H1 (cell line): ENCODE data around the gene IQCF2. TPM values are rescaled to one million over a fixed set of nuclear protein-coding genes. Genes with fewer than 3 reads are reported as not detected.

Source experiments
- CTCF ChIA-PET: fragments of 300-600 bp; sonication (Branson Sonifier 250); formaldehyde crosslinking; loops from one replicate; lab custom pipeline; 2021; ENCODE audit not compliant: partially characterized antibody; lab: Charles Lee
- POLR2A ChIA-PET: fragments of 300-600 bp; sonication (Branson Sonifier 250); formaldehyde crosslinking; loops from one replicate; lab custom pipeline; 2021; ENCODE audit warnings: inconsistent platforms; ENCODE audit not compliant: partially characterized antibody; lab: Charles Lee
- DNase-seq, 2 experiments: peaks; one replicate each; pipeline versions ENCODE4 v3.0.0 to v3.0.0-alpha.2; 2010 to 2022; ENCODE audit warnings: low spot score in 2 of 2, low read depth in 1 of 2, mixed read lengths in 1 of 2
- FAIRE-seq: peaks from 2 replicates; lab custom pipeline; 2011; peaks lifted over from hg19 to GRCh38; lab: Jason Lieb, UNC
- H2AFZ ChIP-seq: 2 replicates; pipeline ENCODE4 v1.8.1; 2012; ENCODE audit warnings: low read length, inconsistent platforms
- H2AK5ac ChIP-seq: 2 replicates; pipeline ENCODE4 v1.6.1; 2013; ENCODE audit warnings: low read depth, low read length
- H2BK120ac ChIP-seq: replicated peaks from 2 replicates; pipeline ENCODE3; 2013; ENCODE audit warnings: low read depth, low read length, inconsistent platforms
- H2BK12ac ChIP-seq: 2 replicates; pipeline ENCODE4 v1.6.1; 2013; ENCODE audit warnings: low read depth, low read length
- H2BK15ac ChIP-seq: 2 replicates; pipeline ENCODE4 v1.6.1; 2013; ENCODE audit warnings: low read length
- H2BK20ac ChIP-seq: 2 replicates; pipeline ENCODE4 v1.6.1; 2013; ENCODE audit warnings: low read length
- H2BK5ac ChIP-seq: 2 replicates; pipeline ENCODE4 v1.6.1; 2013; ENCODE audit warnings: low read depth, low read length
- H3K14ac ChIP-seq: 2 replicates; pipeline ENCODE4 v1.6.1; 2013; ENCODE audit warnings: inconsistent platforms; ENCODE audit not compliant: insufficient read length
- H3K18ac ChIP-seq: 2 replicates; pipeline ENCODE4 v1.6.1; 2013; ENCODE audit warnings: low read length; ENCODE audit errors: extremely low read depth
- H3K23ac ChIP-seq: 2 replicates; pipeline ENCODE4 v1.6.1; 2013; ENCODE audit warnings: inconsistent platforms; ENCODE audit not compliant: insufficient read length
- H3K23me2 ChIP-seq: 2 replicates; pipeline ENCODE4 v1.6.1; 2013; ENCODE audit warnings: low read depth, low read length
- H3K27ac ChIP-seq: 2 replicates; pipeline ENCODE4 v1.6.1; 2011; ENCODE audit warnings: low read depth, low read length, inconsistent platforms
- H3K27me3 ChIP-seq, 4 experiments: replicated peaks in 1 of 4; 1 replicate in 1 of 4; 2 replicates in 3 of 4; pipeline versions ENCODE4 v1.6.1 to v1.8.1; 2011 to 2013; ENCODE audit warnings: low read length in 3 of 4, mild to moderate bottlenecking in 3 of 4, inconsistent platforms in 2 of 4, mixed read lengths in 2 of 4, moderate library complexity in 1 of 4; ENCODE audit not compliant: control insufficient read depth in 3 of 4, insufficient read depth in 3 of 4; ENCODE audit errors: extremely low read depth in 1 of 4
- H3K36me3 ChIP-seq, 4 experiments: 2 replicates each; pipeline versions ENCODE4 v1.6.1 to v1.8.1; 2011 to 2013; ENCODE audit warnings: mild to moderate bottlenecking in 4 of 4, low read length in 3 of 4, moderate library complexity in 2 of 4, control low read depth in 1 of 4, inconsistent platforms in 1 of 4; ENCODE audit not compliant: insufficient read depth in 4 of 4, control insufficient read depth in 2 of 4
- H3K4ac ChIP-seq: replicated peaks from 2 replicates; pipeline ENCODE3; 2013; ENCODE audit warnings: low read length, low read depth, mixed read lengths, inconsistent platforms; ENCODE audit not compliant: insufficient read length
- H3K4me1 ChIP-seq, 4 experiments: replicated peaks in 1 of 4; 1 replicate in 1 of 4; 2 replicates in 3 of 4; pipeline versions ENCODE4 v1.6.1 to v1.8.1; 2011 to 2013; ENCODE audit warnings: low read length in 3 of 4, inconsistent platforms in 2 of 4, mixed read lengths in 1 of 4; ENCODE audit not compliant: insufficient read depth in 4 of 4, control insufficient read depth in 3 of 4
- H3K4me2 ChIP-seq, 2 experiments: 2 replicates each; pipeline versions ENCODE4 v1.6.1 to v1.8.1; 2011 to 2013; ENCODE audit warnings: low read depth in 2 of 2, low read length in 2 of 2, control low read depth in 1 of 2, inconsistent platforms in 1 of 2, mild to moderate bottlenecking in 1 of 2; ENCODE audit not compliant: insufficient read depth in 1 of 2
- H3K4me3 ChIP-seq, 4 experiments: fragments of 200-600, 300-600 bp in 1 of 4; sonication (generic), shearing (Covaris generic), sonication (Bioruptor Twin) in 1 of 4; 2 replicates each; pipeline versions ENCODE4 v1.5.1 to v1.8.1; 2011 to 2016; ENCODE audit warnings: low read length in 4 of 4, low read depth in 3 of 4, control low read depth in 2 of 4, inconsistent platforms in 2 of 4, mild to moderate bottlenecking in 2 of 4, mixed read lengths in 1 of 4, moderate library complexity in 1 of 4; ENCODE audit not compliant: insufficient read depth in 2 of 4; ENCODE audit errors: extremely low read depth in 1 of 4
- H3K56ac ChIP-seq: replicated peaks from 2 replicates; pipeline ENCODE3; 2013; ENCODE audit warnings: low read depth, mild to moderate bottlenecking, mixed read lengths, low read length, inconsistent platforms; ENCODE audit not compliant: insufficient read length
- H3K79me1 ChIP-seq: 2 replicates; pipeline ENCODE4 v1.6.1; 2013; ENCODE audit warnings: low read depth, low read length, control low read depth
- H3K79me2 ChIP-seq, 2 experiments: 2 replicates each; pipeline versions ENCODE4 v1.6.1 to v1.8.1; 2012 to 2013; ENCODE audit warnings: low read length in 2 of 2, mild to moderate bottlenecking in 2 of 2, inconsistent platforms in 1 of 2; ENCODE audit not compliant: insufficient read depth in 2 of 2, control insufficient read depth in 1 of 2
- H3K9ac ChIP-seq, 4 experiments: replicated peaks in 1 of 4; 1 replicate in 1 of 4; 2 replicates in 3 of 4; pipeline versions ENCODE4 v1.6.1 to v1.8.1; 2011 to 2013; ENCODE audit warnings: low read depth in 3 of 4, low read length in 3 of 4, control low read depth in 2 of 4, mild to moderate bottlenecking in 2 of 4, moderate library complexity in 2 of 4, inconsistent platforms in 1 of 4; ENCODE audit errors: extremely low read depth in 1 of 4
- H3K9me3 ChIP-seq, 2 experiments: 2 replicates each; pipeline versions ENCODE4 v1.6.1 to v1.8.1; 2012 to 2013; ENCODE audit warnings: mild to moderate bottlenecking in 2 of 2, moderate library complexity in 2 of 2, control low read depth in 1 of 2, inconsistent platforms in 1 of 2, low read depth in 1 of 2, low read length in 1 of 2, mixed read lengths in 1 of 2; ENCODE audit not compliant: insufficient read depth in 2 of 2
- H4K20me1 ChIP-seq, 2 experiments: replicated peaks in 1 of 2; 2 replicates each; pipeline versions ENCODE3 to v1.8.1; 2011 to 2013; ENCODE audit warnings: inconsistent platforms in 2 of 2, low read length in 2 of 2, mild to moderate bottlenecking in 1 of 2; ENCODE audit not compliant: insufficient read depth in 2 of 2, control insufficient read depth in 1 of 2
- H4K5ac ChIP-seq: 2 replicates; pipeline ENCODE4 v1.6.1; 2013; ENCODE audit warnings: low read length, low read depth, mixed read lengths, inconsistent platforms; ENCODE audit not compliant: insufficient read length
- H4K8ac ChIP-seq: 2 replicates; pipeline ENCODE4 v1.8.0; 2013; ENCODE audit warnings: mild to moderate bottlenecking, moderate library complexity, low read length, inconsistent platforms; ENCODE audit not compliant: insufficient read depth; ENCODE audit errors: extremely low read depth
- H4K91ac ChIP-seq: replicated peaks from 2 replicates; pipeline ENCODE3; 2013; ENCODE audit warnings: low read length, mixed read lengths, inconsistent platforms; ENCODE audit not compliant: insufficient read length
- CEBPB ChIP-seq: IDR thresholded peaks from 2 replicates; pipeline ENCODE4 v1.6.1; 2012; ENCODE audit warnings: low read depth, low read length
- CTBP2 ChIP-seq: IDR thresholded peaks from 2 replicates; pipeline ENCODE4 v1.7.0; 2011; ENCODE audit warnings: borderline replicate concordance, mild to moderate bottlenecking, moderate library complexity, mixed read lengths, low read length; ENCODE audit not compliant: insufficient read depth, insufficient read length
- CTCF ChIP-seq, 3 experiments: IDR thresholded peaks; 1 replicate in 2 of 3; 2 replicates in 1 of 3; pipeline versions ENCODE4 v1.5.1 to v1.6.1; 2011; ENCODE audit warnings: low read length in 3 of 3, mild to moderate bottlenecking in 3 of 3, inconsistent platforms in 2 of 3, low read depth in 1 of 3, moderate library complexity in 1 of 3; ENCODE audit not compliant: insufficient read depth in 1 of 3; ENCODE audit errors: control extremely low read depth in 1 of 3
- EP300 ChIP-seq, 2 experiments: IDR thresholded peaks; 1 replicate in 1 of 2; 2 replicates in 1 of 2; pipeline ENCODE4 v1.6.1; 2011 to 2012; ENCODE audit warnings: low read depth in 2 of 2, low read length in 2 of 2, mild to moderate bottlenecking in 2 of 2, borderline replicate concordance in 1 of 2, inconsistent platforms in 1 of 2, moderate library complexity in 1 of 2
- JUN ChIP-seq: IDR thresholded peaks from 2 replicates; pipeline ENCODE4 v1.6.1; 2011; ENCODE audit warnings: low read depth, mild to moderate bottlenecking, improper control_type of control experiment, low read length
- POLR2AphosphoS5 ChIP-seq: IDR thresholded peaks from 2 replicates; pipeline ENCODE4 v1.6.1; 2011; ENCODE audit warnings: low read depth, low read length
- SAP30 ChIP-seq: fragments of 300-600 bp; sonication (generic); IDR thresholded peaks from 2 replicates; pipeline ENCODE4 v1.7.1; 2012; ENCODE audit warnings: low read length, moderate library complexity, mild to moderate bottlenecking, inconsistent platforms; ENCODE audit not compliant: insufficient read depth, insufficient replicate concordance
- SP2 ChIP-seq: IDR thresholded peaks from 2 replicates; pipeline ENCODE4 v1.6.1; 2012; ENCODE audit warnings: mild to moderate bottlenecking, low read length, inconsistent platforms
- SRF ChIP-seq: IDR thresholded peaks from 2 replicates; pipeline ENCODE4 v1.6.1; 2011; ENCODE audit warnings: mild to moderate bottlenecking, low read depth, low read length, moderate library complexity
- TAF7 ChIP-seq: optimal IDR thresholded peaks from 2 replicates; pipeline ENCODE3; 2011; ENCODE audit warnings: low read depth, mild to moderate bottlenecking, inconsistent platforms, low read length, moderate library complexity, borderline replicate concordance
- TCF12 ChIP-seq: IDR thresholded peaks from 2 replicates; pipeline ENCODE4 v1.6.1; 2011; ENCODE audit warnings: low read depth, mild to moderate bottlenecking, low read length
- YY1 ChIP-seq: IDR thresholded peaks from 2 replicates; pipeline ENCODE4 v1.6.1; 2011; ENCODE audit warnings: low read depth, mild to moderate bottlenecking, low read length
- WGBS, 2 experiments: shearing (Covaris generic) in 1 of 2; methylation state at CpG; one replicate each; pipeline versions ENCODE4 v1.1.6 to v1.1.7; 2013 to 2015; ENCODE audit warnings: low lambda C conversion rate in 2 of 2, mixed read lengths in 2 of 2, inconsistent platforms in 1 of 2, low coverage in 1 of 2, missing lambda C conversion rate in 1 of 2; ENCODE audit not compliant: insufficient replicate concordance in 2 of 2, insufficient coverage in 1 of 2, insufficient read length in 1 of 2; ENCODE audit errors: extremely low coverage in 1 of 2, missing lambda C conversion rate in 1 of 2; 5-methylcytosine and 5-hydroxymethylcytosine counted together
- polyA plus RNA-seq, 7 experiments: library from polyadenylated mRNA; depleted of rRNA in 3 of 7; stranded (reverse) in 5 of 7; unstranded in 2 of 7; fragments of >200 nt in 5 of 7; fragments of 200-250 nt in 2 of 7; gene quantifications; 1 replicate in 5 of 7; 2 replicates in 1 of 7; 4 replicates in 1 of 7; pipeline versions ENCODE4 v1.2.1 to v1.2.3, GENCODE V29; 2011 to 2013; ENCODE audit warnings: missing spikeins in 2 of 7, mixed read lengths in 2 of 7
- total RNA-seq: library from RNA; stranded (reverse); fragmentation: NEBNext Ultra II Directional; extraction: Animal tissue kit (Norgen Biotek cat#: 25700); gene quantifications from 2 replicates; pipeline ENCODE4 v1.2.1, GENCODE V29; 2021

The IQCF2 gene
- total and polyA plus RNA-seq, 2 of the 8 experiments (the other 6 are each of a cell fraction or from before 2014, with no cell fraction given), result not detected

- Histone ChIP-seq H2AK5ac (no peak overlapping the region), H3K23ac (no peak overlapping the region), H3K79me1 (no peaks in the 10 kb centered on the region), H3K4me2 (no peak overlapping the region), H3K27me3 (no peaks in the 10 kb centered on the region), H3K14ac (no peak overlapping the region), H3K4me1 (no peaks in the 10 kb centered on the region), H3K79me2 (no peaks in the 10 kb centered on the region; a peak in 1 of 4 replicates), H3K18ac (no peak overlapping the region), H4K91ac (no peak overlapping the region), H2BK5ac (no peak overlapping the region), H3K56ac (no peak overlapping the region), H3K27ac (no peak overlapping the region), H2BK20ac (no peak overlapping the region), H4K20me1 (no peaks in the 10 kb centered on the region), H3K36me3 (no peaks in the 10 kb centered on the region), H4K8ac (no peak overlapping the region), H4K5ac (no peak overlapping the region), H3K4ac (no peak overlapping the region), H3K9me3 (no peaks in the 10 kb centered on the region; a peak in 1 of 4 replicates), H3K4me3 (no peak overlapping the region), H3K23me2 (no peaks in the 10 kb centered on the region; the same call in 1 of the 2 replicates), H2AFZ (no peak overlapping the region), H2BK12ac (no peak overlapping the region), H2BK120ac (no peak overlapping the region), H2BK15ac (no peak overlapping the region), H3K9ac (no peak overlapping the region)
- ChIA-PET CTCF (interaction anchor here (1.1 kb wide), 1 partner anchor 467 kb away, joined by 5 read pairs; no protein-coding TSS in a partner anchor), POLR2A (no interaction called here)
- 85% methylated on average over 4 of the region's 4 CpGs; no CpG with 5 or more reads in 1 of the 2 experiments for WGBS, 2 experiments
- DNase-seq (no peak), FAIRE-seq (no peak)
- TF ChIP-seq TCF12 (no peak), YY1 (no peak), JUN (no peak), SP2 (no peak), SAP30 (no peak), CTBP2 (no peak), EP300 (IDR thresholded peaks at IDR 0.05; ENCODE audit: borderline replicate concordance in 1 of 2, low read depth in 2 of 2, low read length in 2 of 2) (no peak), TAF7 (no peak), CTCF (IDR thresholded peaks at IDR 0.05; ENCODE audit: control extremely low read depth in 1 of 3, insufficient read depth in 1 of 3, low read depth in 1 of 3, low read length in 3 of 3) (no peak), SRF (no peak), CEBPB (no peak), POLR2AphosphoS5 (no peak)
Observed at GRCh38 chr3:51908026-51908425, 46.6 kb downstream of the IQCF2 start.
